Natural killer cell (primary cell): ENCODE data around the gene GAREM1. TPM values are rescaled to one million over a fixed set of nuclear protein-coding genes. Genes with fewer than 3 reads are reported as not detected.

ENCODE experiments used
- ATAC-seq, 3 donors: fragments of 150-1000 bp in 2 of 3; fragments of 200-7000 bp in 1 of 3; cut with Tn5 transposase; 1 replicate in 1 of 3; 2 replicates in 2 of 3; pipeline ENCODE4 v1.10.0; 2021; ENCODE audit warnings: mild to moderate bottlenecking in 2 of 3, moderate library complexity in 2 of 3
- DNase-seq, 2 donors: peaks; one replicate each; pipeline versions ENCODE4 v3.0.0 to v3.0.0-alpha.2; 2013 to 2021; ENCODE audit warnings: mixed read lengths in 1 of 2
- H3K27ac ChIP-seq: one replicate; pipeline ENCODE4 v1.5.1; 2013; ENCODE audit warnings: mild to moderate bottlenecking, low read length
- H3K27me3 ChIP-seq: one replicate; pipeline ENCODE4 v1.6.1; 2013; ENCODE audit warnings: low read length; ENCODE audit not compliant: control insufficient read depth, insufficient read depth
- H3K36me3 ChIP-seq: one replicate; pipeline ENCODE4 v1.6.1; 2013; ENCODE audit warnings: low read length; ENCODE audit not compliant: control insufficient read depth, insufficient read depth
- H3K4me1 ChIP-seq: one replicate; pipeline ENCODE4 v1.6.1; 2013; ENCODE audit warnings: low read length; ENCODE audit not compliant: control insufficient read depth, insufficient read depth
- H3K4me3 ChIP-seq: one replicate; pipeline ENCODE4 v1.5.1; 2013; ENCODE audit warnings: low read length
- H3K9me3 ChIP-seq: one replicate; pipeline ENCODE4 v1.6.1; 2013; ENCODE audit warnings: low read length; ENCODE audit not compliant: control insufficient read depth, insufficient read depth
- H3K27ac Mint-ChIP-seq, 2 donors: one replicate each; pipeline ENCODE4 v1.8.0; 2022; ENCODE audit warnings: mild to moderate bottlenecking in 2 of 2, mixed read lengths in 2 of 2, moderate library complexity in 1 of 2
- H3K27me3 Mint-ChIP-seq, 2 donors: one replicate each; pipeline ENCODE4 v1.8.0; 2022; ENCODE audit warnings: low read depth in 2 of 2, mixed read lengths in 2 of 2
- H3K36me3 Mint-ChIP-seq: one replicate; pipeline ENCODE4 v1.8.0; 2022; ENCODE audit warnings: mixed read lengths
- H3K4me1 Mint-ChIP-seq, 2 donors: one replicate each; pipeline ENCODE4 v1.8.0; 2022; ENCODE audit warnings: mixed read lengths in 2 of 2
- H3K4me3 Mint-ChIP-seq: one replicate; pipeline ENCODE4 v1.8.0; 2022; ENCODE audit warnings: mild to moderate bottlenecking, moderate library complexity, mixed read lengths
- H3K9me3 Mint-ChIP-seq, 2 donors: one replicate each; pipeline ENCODE4 v1.8.0; 2022; ENCODE audit warnings: mixed read lengths in 2 of 2
- CTCF ChIP-seq: fragments of 200-600 bp; IDR thresholded peaks from one replicate; pipeline ENCODE4 v1.8.0; 2022; ENCODE audit warnings: antibody characterized with exemption
- WGBS: methylation state at CpG from one replicate; pipeline ENCODE4 v1.1.7; 2013; ENCODE audit warnings: missing lambda C conversion rate; ENCODE audit not compliant: insufficient coverage; 5-methylcytosine and 5-hydroxymethylcytosine counted together
- intact Hi-C: fragments of 100-400 bp; cut with micrococcal nuclease; formaldehyde crosslinking; loops from one replicate; pipeline ENCODE4 v1.14.2; 2022
- total RNA-seq, 4 donors: library from RNA; stranded (reverse); fragments of 120-200 nt in 1 of 4; gene quantifications; one replicate each; pipeline versions ENCODE4 v1.2.3 to v1.2.4, GENCODE V29; 2013 to 2022

The GAREM1 gene
- total RNA-seq, 3 donors from 2014 or later (not counting 1 experiment from before 2014, with no cell fraction given), result 0.09 TPM; not detected in 2

DNA sequence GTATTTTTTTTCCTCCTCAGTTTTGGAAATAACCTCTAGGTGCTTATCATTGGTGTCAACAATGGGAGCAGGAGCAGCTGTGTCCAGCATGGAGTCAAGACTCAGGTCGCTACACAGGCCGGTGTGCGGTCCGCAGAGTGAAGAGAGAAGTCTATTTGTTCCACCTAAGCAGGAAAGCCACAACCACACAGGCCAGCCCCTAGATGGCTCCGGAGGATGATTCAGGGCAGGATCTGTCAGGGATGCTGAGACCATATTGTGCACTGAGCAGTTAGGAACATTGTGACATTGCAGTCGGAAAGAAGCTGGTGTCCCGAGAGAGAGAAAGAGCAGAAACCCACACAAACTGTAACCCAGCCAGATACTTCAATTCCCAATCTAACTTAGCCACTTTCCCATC lies 136.9 kb downstream of the GAREM1 start:
- no peaks in the 10 kb centered on the region for H3K36me3 ChIP-seq
- WGBS, result 80% methylated on average over 6 of the region's 7 CpGs
- Mint-ChIP-seq H3K4me3 (no peak overlapping the region), H3K27ac (no peak overlapping the region), H3K27me3 (no peaks in the 10 kb centered on the region), H3K4me1 (no peaks in the 10 kb centered on the region), H3K36me3 (no peaks in the 10 kb centered on the region), H3K9me3 (no peaks in the 10 kb centered on the region)
- no peak for DNase-seq
- intact Hi-C loops, result no loop called here
- H3K4me1 ChIP-seq, result no peaks in the 10 kb centered on the region
- no peaks in the 10 kb centered on the region for H3K27me3 ChIP-seq
- TF ChIP-seq CTCF, result no peak
- H3K9me3 ChIP-seq, result no peaks in the 10 kb centered on the region
- no peak overlapping the region for H3K27ac ChIP-seq
- H3K4me3 ChIP-seq, result no peak overlapping the region
- no peak for ATAC-seq

DNA sequence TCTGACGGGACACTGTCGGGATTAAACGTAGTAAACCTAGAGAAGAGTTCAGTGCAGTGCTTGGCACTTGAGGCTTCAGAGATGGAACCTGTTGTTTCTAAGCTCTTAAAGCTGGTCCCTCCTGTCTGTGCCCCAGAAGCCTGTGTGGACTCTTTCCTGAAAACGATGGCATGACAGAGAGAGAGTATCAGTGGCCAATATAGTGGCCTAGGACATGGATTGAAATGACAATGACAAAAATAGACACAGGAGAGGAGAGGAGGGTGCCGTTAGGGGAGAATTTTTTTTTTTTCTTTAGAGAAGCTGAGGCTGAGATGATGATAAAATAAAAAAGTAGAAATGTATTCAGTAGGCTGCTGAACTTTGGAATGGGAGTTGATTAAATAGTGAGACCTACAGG lies 138.0 kb downstream of the GAREM1 start:
- Mint-ChIP-seq H3K9me3 (no peaks in the 10 kb centered on the region), H3K4me3 (no peak overlapping the region), H3K36me3 (no peaks in the 10 kb centered on the region), H3K27ac (no peak overlapping the region), H3K4me1 (no peaks in the 10 kb centered on the region), H3K27me3 (no peaks in the 10 kb centered on the region)
- intact Hi-C loops, result no loop called here
- ATAC-seq (no peak), DNase-seq (no peak)
- Histone ChIP-seq H3K36me3 (no peaks in the 10 kb centered on the region), H3K9me3 (no peaks in the 10 kb centered on the region), H3K4me3 (no peak overlapping the region), H3K4me1 (no peaks in the 10 kb centered on the region), H3K27ac (no peak overlapping the region), H3K27me3 (no peaks in the 10 kb centered on the region)
- no peak for TF ChIP-seq CTCF
- WGBS, result 84% methylated on average over 5 of the region's 5 CpGs

DNA sequence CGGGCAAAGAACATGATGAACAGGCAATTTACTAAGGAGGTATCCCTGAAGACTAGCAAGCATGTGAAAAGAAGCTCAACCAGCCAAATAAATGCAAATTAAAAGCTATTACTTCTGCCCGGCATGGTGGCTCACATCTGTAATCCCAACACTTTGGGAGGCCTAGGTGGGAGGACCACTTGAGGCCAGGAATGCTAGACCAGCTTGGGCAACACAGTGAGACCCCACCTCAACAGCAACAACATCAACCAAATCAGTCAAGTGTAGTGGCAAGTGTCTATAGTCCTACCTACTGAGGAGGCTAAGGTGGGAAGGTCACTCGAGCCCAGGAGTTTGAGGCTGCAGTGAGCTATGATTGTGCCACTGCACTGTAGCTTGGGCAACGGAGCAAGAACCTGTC lies 141.7 kb downstream of the GAREM1 start:
- 91% methylated on average over 4 of the region's 4 CpGs for WGBS
- peaks cover 0 to 19% of the 10 kb centered on the region in 2 donors for H3K27me3 Mint-ChIP-seq

More for the DNA sequence above, 141.7 kb downstream of the GAREM1 start:
- no peaks in the 10 kb centered on the region for H3K9me3 Mint-ChIP-seq
- no peak overlapping the region for H3K27ac Mint-ChIP-seq
- TF ChIP-seq CTCF, result no peak
- H3K4me3 Mint-ChIP-seq, result no peak overlapping the region
- Histone ChIP-seq H3K4me1 (no peaks in the 10 kb centered on the region), H3K9me3 (no peaks in the 10 kb centered on the region), H3K27ac (no peak overlapping the region), H3K36me3 (no peaks in the 10 kb centered on the region), H3K27me3 (no peaks in the 10 kb centered on the region), H3K4me3 (no peak overlapping the region)
- H3K36me3 Mint-ChIP-seq, result no peaks in the 10 kb centered on the region
- DNase-seq (no peak), ATAC-seq (no peak)
- no peaks in the 10 kb centered on the region for H3K4me1 Mint-ChIP-seq
- intact Hi-C loops, result no loop called here
